Measurements from ENCODE around the gene DUSP22.

GRCh38 chr6:255751-256083 lies 36.6 kb upstream of the DUSP22 start:
- TF ChIP-seq CTCF (conservative IDR thresholded peaks at IDR 0.05; ENCODE audit: low read depth in 2 of 2), result no peak
- TF ChIP-seq ZNF114 (CRISPR knock-in tag; IDR thresholded peaks at IDR 0.05), result no peak
- TF ChIP-seq EZH2 (IDR thresholded peaks at IDR 0.05; ENCODE audit: low read depth, unreplicated experiment), result no peak
- no peak for TF ChIP-seq ZNF331 (CRISPR knock-in tag; IDR thresholded peaks at IDR 0.05; ENCODE audit: low read depth)
- no peak for TF ChIP-seq NANOG (IDR thresholded peaks at IDR 0.05; ENCODE audit: borderline replicate concordance)
- TF ChIP-seq POLR2AphosphoS5 (IDR thresholded peaks at IDR 0.05; ENCODE audit: low read depth), result no peak
